ENCODE results near the gene PSMB5. TPM values are rescaled to one million over a fixed set of nuclear protein-coding genes. Genes with fewer than 3 reads are reported as not detected.

Gene PSMB5
- total RNA-seq, 1 donor from 2014 or later, result 177 TPM

DNA sequence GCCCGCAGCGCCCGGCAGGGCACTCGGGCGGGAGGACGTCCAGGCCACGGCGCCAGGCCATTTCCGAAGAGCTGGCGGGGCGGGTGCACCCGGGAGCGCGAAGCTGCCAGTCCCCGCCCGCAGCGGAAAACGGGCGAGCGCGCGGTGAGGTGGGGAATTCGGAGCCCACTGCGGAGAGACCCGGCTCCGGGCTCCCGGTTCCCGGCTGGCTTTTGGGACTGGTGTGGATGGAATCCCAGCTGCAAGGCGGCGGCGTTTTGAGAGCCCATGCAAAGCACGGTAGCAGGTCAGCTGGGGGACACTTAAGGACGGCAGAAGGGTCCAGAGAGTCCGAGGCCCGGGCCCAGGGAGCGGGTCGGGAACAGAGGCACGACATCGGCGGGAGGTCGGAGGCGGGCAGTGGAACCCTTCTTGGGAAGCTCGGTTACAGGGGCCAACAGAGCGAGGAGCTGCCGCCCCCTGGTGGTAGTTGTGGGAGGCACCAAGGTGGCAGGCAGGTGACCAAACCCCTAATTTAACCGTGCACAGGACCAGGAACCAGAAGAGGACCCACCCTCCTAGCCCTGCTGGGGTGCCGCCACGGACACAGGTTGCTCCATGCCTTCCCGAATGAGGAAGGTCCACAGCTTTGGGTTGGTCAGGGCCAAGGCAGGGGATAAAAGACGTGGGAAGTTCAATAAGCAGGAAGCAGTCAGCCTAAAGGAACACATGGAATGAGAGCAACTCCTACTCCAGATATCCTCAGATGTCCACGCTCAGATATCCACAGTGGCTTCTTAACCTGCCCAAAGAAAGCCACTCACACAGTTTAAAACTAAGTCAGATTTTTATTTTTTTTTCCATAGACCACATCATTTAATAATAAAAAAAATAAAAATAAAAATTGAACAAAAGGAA lies 23.3 kb upstream of the PSMB5 start:
- TF ChIP-seq, protein P1, sequence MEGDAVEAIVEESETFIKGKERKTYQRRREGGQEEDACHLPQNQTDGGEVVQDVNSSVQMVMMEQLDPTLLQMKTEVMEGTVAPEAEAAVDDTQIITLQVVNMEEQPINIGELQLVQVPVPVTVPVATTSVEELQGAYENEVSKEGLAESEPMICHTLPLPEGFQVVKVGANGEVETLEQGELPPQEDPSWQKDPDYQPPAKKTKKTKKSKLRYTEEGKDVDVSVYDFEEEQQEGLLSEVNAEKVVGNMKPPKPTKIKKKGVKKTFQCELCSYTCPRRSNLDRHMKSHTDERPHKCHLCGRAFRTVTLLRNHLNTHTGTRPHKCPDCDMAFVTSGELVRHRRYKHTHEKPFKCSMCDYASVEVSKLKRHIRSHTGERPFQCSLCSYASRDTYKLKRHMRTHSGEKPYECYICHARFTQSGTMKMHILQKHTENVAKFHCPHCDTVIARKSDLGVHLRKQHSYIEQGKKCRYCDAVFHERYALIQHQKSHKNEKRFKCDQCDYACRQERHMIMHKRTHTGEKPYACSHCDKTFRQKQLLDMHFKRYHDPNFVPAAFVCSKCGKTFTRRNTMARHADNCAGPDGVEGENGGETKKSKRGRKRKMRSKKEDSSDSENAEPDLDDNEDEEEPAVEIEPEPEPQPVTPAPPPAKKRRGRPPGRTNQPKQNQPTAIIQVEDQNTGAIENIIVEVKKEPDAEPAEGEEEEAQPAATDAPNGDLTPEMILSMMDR (conservative IDR thresholded peaks at IDR 0.05), result peak; percentile 99
- Mint-ChIP-seq H3K27ac (peak overlapping the region; percentile 83), H3K4me3 (peak overlapping the region; percentile 90), H3K27me3 (no peaks in the 10 kb centered on the region), H3K36me3 (peaks cover 11% of the 10 kb centered on the region), H3K4me1 (ENCODE audit: unreplicated experiment) (peaks cover 20% of the 10 kb centered on the region), H3K9me3 (no peaks in the 10 kb centered on the region)
- peak; percentile 93 for DNase-seq (ENCODE audit: extremely low spot score, unreplicated experiment)

DNA sequence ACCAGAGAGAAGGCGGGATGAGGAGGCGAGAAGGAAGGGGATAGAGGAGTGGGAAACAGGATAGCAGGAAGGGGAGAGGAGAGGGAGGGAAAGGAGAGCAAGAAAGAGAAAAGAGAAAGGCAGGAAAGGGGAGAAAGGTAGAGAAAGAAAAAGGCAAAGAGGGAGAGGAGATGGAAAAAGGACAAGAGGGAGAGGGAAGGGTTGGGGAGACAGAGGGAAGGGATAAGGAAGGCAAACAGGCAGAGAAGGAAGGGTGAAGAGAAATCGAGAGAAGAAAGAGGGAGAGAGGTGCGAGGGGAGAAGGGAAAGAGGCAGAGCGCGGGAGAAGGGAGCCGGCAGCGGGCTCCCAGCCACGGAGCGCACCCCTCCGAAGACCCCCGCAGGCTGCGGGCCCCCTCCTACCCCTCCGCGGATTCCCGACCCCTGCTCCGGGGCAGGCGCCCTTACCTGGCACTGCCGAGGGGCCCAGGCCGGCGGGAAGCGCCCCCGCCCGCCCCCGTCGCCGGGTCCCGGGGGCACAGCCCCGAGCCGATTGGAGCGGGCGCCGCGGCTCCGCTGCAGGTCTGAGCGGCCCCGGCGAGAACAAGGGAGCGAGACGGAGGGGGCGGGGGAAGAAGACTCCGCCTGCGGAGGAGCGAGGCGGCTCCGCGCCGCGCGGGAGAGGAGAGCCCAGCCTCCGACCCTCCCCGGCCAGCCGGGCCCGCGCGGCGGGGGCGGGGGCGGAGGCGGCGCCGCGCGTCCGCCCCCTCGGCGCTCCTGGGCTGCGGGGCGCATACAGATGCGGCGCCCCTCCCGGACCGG lies 22.5 kb upstream of the PSMB5 start, which contains the start of gene CDH24:
TSS of gene CDH24 (minus strand) at position 565 of the 801 bp plus-strand sequence. CDS start 1,787 bp downstream, outside the sequence.
- H3K4me3 Mint-ChIP-seq, result peak within 1 kb of the TSS; percentile 97
- peak; percentile 82 for DNase-seq (ENCODE audit: extremely low spot score, unreplicated experiment)
- no peaks in the 10 kb centered on the region for H3K9me3 Mint-ChIP-seq
- no peaks in the 10 kb centered on the region for H3K27me3 Mint-ChIP-seq
- H3K36me3 Mint-ChIP-seq, result peaks cover 2% of the 10 kb centered on the region
- TF ChIP-seq, protein P1 (conservative IDR thresholded peaks at IDR 0.05), result no peak
- peaks cover 16% of the 10 kb centered on the region for H3K4me1 Mint-ChIP-seq (ENCODE audit: unreplicated experiment)
- peak within 1 kb of the TSS; percentile 89 for H3K27ac Mint-ChIP-seq

DNA sequence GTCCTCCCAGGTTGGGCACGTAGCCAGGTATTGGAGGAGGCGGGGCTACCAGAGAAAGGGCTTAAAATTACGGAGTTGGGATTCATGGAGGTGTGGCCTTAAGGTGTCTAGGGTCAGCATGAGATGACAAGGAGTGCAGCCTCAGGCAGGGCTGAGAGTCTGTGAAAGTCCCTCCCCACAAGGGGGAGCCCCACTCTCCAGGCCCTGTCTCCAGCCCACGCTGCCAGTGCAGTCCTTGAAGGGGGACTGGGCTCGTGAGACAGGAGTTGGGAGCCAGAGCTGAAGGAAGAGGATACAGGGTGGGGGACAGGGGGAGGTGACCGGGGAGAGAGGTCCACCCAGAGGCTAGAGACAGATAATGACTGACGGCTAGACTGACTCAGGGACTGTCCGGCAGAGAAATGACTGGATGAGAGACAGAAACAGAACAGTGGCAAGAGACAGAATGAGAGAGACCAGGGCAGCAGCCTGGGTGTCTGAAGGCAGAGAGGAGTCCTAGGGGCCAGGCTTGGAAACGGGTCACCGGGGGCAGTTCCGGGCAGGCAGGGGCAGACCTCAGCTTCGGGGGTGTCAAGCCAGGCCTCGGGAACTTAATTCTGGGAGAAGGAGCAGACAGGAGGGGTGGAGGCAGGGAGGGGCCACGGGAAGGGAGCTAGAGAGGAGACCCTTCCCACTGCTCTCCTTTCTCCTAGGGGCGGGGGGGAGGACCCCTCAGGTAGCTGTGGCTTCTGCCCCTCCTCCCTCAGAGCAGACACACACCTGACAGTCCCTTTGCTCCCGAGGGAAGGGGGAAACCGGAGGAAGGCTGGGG lies 21.6 kb upstream of the PSMB5 start:
- Mint-ChIP-seq H3K9me3 (no peaks in the 10 kb centered on the region), H3K27ac (peak overlapping the region; percentile 89), H3K4me3 (peak overlapping the region; percentile 97), H3K4me1 (ENCODE audit: unreplicated experiment) (peaks cover 14% of the 10 kb centered on the region), H3K36me3 (no peaks in the 10 kb centered on the region), H3K27me3 (no peaks in the 10 kb centered on the region)
- TF ChIP-seq, protein P1 (conservative IDR thresholded peaks at IDR 0.05), result peak; percentile 82
- DNase-seq (ENCODE audit: extremely low spot score, unreplicated experiment), result no peak

DNA sequence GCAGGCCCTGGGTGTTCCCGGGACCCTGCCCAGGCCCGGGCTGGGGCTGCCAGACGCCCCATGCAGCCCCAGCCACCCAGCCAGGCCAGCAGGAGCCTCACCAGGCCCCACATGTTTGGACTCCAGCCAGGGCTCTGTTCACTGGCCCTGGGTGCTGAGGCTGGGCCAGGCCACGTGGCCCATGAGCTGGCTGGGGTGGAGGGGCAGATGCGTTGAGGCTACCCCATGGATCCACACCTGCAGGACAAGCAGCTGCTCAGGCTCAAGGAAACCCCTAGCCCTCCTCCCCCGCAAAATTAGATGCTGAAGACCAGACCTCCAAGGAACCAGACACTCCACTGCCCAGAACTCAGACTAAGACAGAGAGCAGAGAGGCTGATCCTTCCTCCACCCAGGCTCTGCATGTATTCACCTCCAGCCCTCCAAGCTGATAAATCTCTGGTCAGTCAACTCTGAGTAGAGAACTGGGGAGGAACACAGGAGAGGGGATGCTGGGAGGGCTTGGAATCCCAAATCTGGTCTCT lies 21.0 kb upstream of the PSMB5 start:
- H3K4me3 Mint-ChIP-seq, result peak overlapping the region; percentile 97
- TF ChIP-seq, protein P1 (conservative IDR thresholded peaks at IDR 0.05), result no peak
- no peaks in the 10 kb centered on the region for H3K36me3 Mint-ChIP-seq
- H3K27me3 Mint-ChIP-seq, result no peaks in the 10 kb centered on the region
- H3K27ac Mint-ChIP-seq, result peak overlapping the region; percentile 89
- DNase-seq (ENCODE audit: extremely low spot score, unreplicated experiment), result no peak
- H3K9me3 Mint-ChIP-seq, result no peaks in the 10 kb centered on the region
- H3K4me1 Mint-ChIP-seq (ENCODE audit: unreplicated experiment), result peaks cover 14% of the 10 kb centered on the region

DNA sequence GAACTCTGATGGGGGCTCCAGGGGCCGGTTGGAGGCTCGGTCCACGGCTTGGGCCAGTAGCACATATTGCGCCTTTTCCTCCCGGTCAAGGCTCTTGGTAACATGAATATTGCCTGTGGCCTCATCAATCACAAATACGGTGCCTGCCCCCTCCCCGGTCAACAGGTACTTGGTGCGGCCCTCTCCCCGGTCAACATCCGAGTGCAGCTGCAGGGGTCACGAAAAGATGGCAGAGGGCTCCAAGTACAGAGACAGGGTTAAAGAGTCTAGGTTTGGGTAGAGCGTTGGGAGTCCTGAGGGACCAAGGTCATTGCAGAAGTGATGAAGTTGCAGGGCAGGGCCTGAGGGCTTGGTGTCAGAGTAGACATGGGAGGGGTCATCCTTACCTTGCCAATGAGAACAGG lies 20.4 kb upstream of the PSMB5 start:
- no peaks in the 10 kb centered on the region for H3K27me3 Mint-ChIP-seq

More for the DNA sequence above, 20.4 kb upstream of the PSMB5 start:
- Mint-ChIP-seq H3K4me1 (ENCODE audit: unreplicated experiment) (peaks cover 14% of the 10 kb centered on the region), H3K36me3 (no peaks in the 10 kb centered on the region), H3K4me3 (no peak overlapping the region), H3K9me3 (no peaks in the 10 kb centered on the region), H3K27ac (no peak overlapping the region)
- DNase-seq (ENCODE audit: extremely low spot score, unreplicated experiment), result no peak
- TF ChIP-seq, protein P1 (conservative IDR thresholded peaks at IDR 0.05), result no peak

Measured in type B pancreatic cell (in vitro differentiated cells).